PC-9 (cell line): ENCODE results near the gene EPB41L4A. TPM values are rescaled to one million over a fixed set of nuclear protein-coding genes. Genes with fewer than 3 reads are reported as not detected.
"Not testable (repeated sequence)": the region's sequence is repeated elsewhere in the genome, so short reads cannot be mapped to it uniquely, and the experiment has no call there.

Experiments
- BruUV-seq: library from RNA; stranded (reverse); fragments of 400-500 nt; replicated peaks from 2 replicates; lab custom pipeline; 2021; lab: Mats Ljungman, UMichigan
- CTCF ChIA-PET: fragments of 300-600 bp; sonication (Branson Sonifier 250); formaldehyde crosslinking; loops from one replicate; lab custom pipeline; 2022; ENCODE audit warnings: antibody characterized with exemption; lab: Charles Lee
- POLR2A ChIA-PET: fragments of 300-600 bp; sonication (Branson Sonifier 250); formaldehyde crosslinking; loops from one replicate; lab custom pipeline; 2022; ENCODE audit warnings: antibody characterized with exemption; ENCODE audit not compliant: unreplicated experiment; lab: Charles Lee
- DNase-seq, 2 experiments: peaks; one replicate each; pipeline versions ENCODE4 v3.0.0 to v3.0.0-alpha.2; 2015 to 2022; ENCODE audit warnings: mixed read lengths in 1 of 2
- H2AFZ ChIP-seq: fragments of 200-600 bp; sonication (generic); 2 replicates; pipeline ENCODE4 v1.8.1; 2017; ENCODE audit warnings: antibody characterized with exemption
- H3F3A ChIP-seq: fragments of 200-600 bp; sonication (generic); 2 replicates; pipeline ENCODE4 v1.8.1; 2017; ENCODE audit warnings: antibody characterized with exemption, mild to moderate bottlenecking, low read depth; ENCODE audit not compliant: insufficient read depth
- H3K27ac ChIP-seq: fragments of 200-600 bp; sonication (generic); 2 replicates; pipeline ENCODE4 v1.6.1; 2016; ENCODE audit warnings: mixed run types
- H3K27me3 ChIP-seq: fragments of 200-600 bp; sonication (generic); 2 replicates; pipeline ENCODE4 v1.6.1; 2016; ENCODE audit warnings: low read depth, mixed run types; ENCODE audit not compliant: insufficient read depth
- H3K36me3 ChIP-seq: fragments of 200-600 bp; sonication (generic); 2 replicates; pipeline ENCODE4 v1.6.1; 2016; ENCODE audit warnings: low read depth, mixed run types
- H3K4me1 ChIP-seq: fragments of 200-600 bp; sonication (generic); replicated peaks from 2 replicates; pipeline ENCODE4 v1.6.1; 2016; ENCODE audit warnings: mixed run types; ENCODE audit not compliant: insufficient read depth
- H3K4me2 ChIP-seq: fragments of 200-600 bp; sonication (generic); 2 replicates; pipeline ENCODE4 v1.6.1; 2017; ENCODE audit warnings: mixed run types
- H3K4me3 ChIP-seq: fragments of 200-600 bp; sonication (generic); 2 replicates; pipeline ENCODE4 v1.6.1; 2016; ENCODE audit warnings: mixed run types
- H3K79me2 ChIP-seq: fragments of 200-600 bp; sonication (generic); 2 replicates; pipeline ENCODE4 v1.6.1; 2017; ENCODE audit warnings: low read depth, mixed run types
- H3K9me2 ChIP-seq: fragments of 200-600 bp; sonication (generic); 2 replicates; pipeline ENCODE4 v1.8.1; 2017; ENCODE audit warnings: mild to moderate bottlenecking; ENCODE audit not compliant: insufficient read depth
- H3K9me3 ChIP-seq: fragments of 200-600 bp; sonication (generic); 2 replicates; pipeline ENCODE4 v1.8.1; 2016; ENCODE audit warnings: low read depth; ENCODE audit not compliant: insufficient read depth
- H4K20me1 ChIP-seq: fragments of 200-600 bp; sonication (generic); 2 replicates; pipeline ENCODE4 v1.8.1; 2017; ENCODE audit not compliant: insufficient read depth
- CTCF ChIP-seq: fragments of 200-600 bp; sonication (generic); conservative IDR thresholded peaks from 2 replicates; pipeline ENCODE4 v1.6.1; 2017; ENCODE audit warnings: mixed run types, antibody characterized with exemption, mild to moderate bottlenecking, moderate library complexity
- EZH2 ChIP-seq: fragments of 200-600 bp; sonication (generic); IDR thresholded peaks from 2 replicates; pipeline ENCODE4 v1.8.0; 2017; ENCODE audit warnings: antibody characterized with exemption, low read depth
- intact Hi-C: fragments of 100-400 bp; cut with micrococcal nuclease; formaldehyde crosslinking; loops from one replicate; pipeline ENCODE4 v1.10.0; 2022; ENCODE audit not compliant: unreplicated experiment
- total RNA-seq: library from RNA; stranded (reverse); gene quantifications from 2 replicates; pipeline ENCODE4 v1.2.3, GENCODE V29; 2021

EPB41L4A gene
- total RNA-seq, 1 experiment from 2014 or later = 9.4 TPM

DNA sequence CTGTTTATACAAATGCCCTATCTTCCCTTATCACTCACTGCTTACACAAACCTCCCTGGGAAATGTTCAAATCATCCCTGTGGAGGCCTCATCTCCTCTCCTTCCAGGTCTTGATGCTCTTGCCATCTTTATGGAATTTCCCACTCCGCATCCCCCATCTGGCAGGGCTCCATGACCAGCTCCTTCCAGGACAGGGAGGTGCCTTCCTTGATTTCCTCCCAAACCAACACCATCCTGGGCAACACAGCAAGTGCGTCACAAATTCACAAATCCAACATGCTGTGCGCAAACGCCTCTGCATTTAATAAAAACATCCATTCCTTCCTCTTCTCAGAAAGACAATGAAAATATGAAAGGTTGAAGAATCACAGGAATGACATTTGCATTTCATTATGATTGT lies 51.7 kb downstream of the EPB41L4A start:
- H3F3A ChIP-seq = no peaks in the 10 kb centered on the region
- no peak overlapping the region for H3K27ac ChIP-seq
- H3K4me2 ChIP-seq = no peak overlapping the region
- H3K9me3 ChIP-seq = no peaks in the 10 kb centered on the region
- H3K79me2 ChIP-seq = no peaks in the 10 kb centered on the region
- DNase-seq = no peak
- no peaks in the 10 kb centered on the region for H3K27me3 ChIP-seq
- intact Hi-C loops = no loop called here
- TF ChIP-seq CTCF (no peak), EZH2 (no peak)
- H3K36me3 ChIP-seq = no peaks in the 10 kb centered on the region
- BruUV-seq = no TSS peak
- H2AFZ ChIP-seq = no peak overlapping the region
- ChIA-PET POLR2A (no interaction called here), CTCF (no interaction called here)
- no peaks in the 10 kb centered on the region for H3K4me1 ChIP-seq
- H3K9me2 ChIP-seq = no peaks in the 10 kb centered on the region
- no peak overlapping the region for H3K4me3 ChIP-seq
- H4K20me1 ChIP-seq = no peaks in the 10 kb centered on the region

DNA sequence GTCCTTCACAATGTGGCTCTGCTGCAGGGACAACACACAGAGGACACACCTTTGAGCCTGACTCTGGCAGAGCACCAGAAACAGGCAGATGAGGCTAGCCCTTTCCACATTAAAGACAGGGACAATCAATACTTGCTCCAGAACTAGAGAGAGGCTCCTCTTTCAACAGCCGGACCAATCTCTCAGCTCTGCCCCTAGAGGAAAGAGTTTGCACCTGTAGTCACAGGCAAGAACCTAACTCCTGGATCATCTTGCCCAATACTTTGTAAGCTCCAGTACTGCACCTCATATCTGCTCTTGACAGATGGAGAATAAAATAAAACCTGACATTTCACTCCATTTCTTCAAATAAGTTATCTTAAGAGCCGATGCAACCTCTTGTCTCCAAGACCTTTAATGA lies 52.1 kb downstream of the EPB41L4A start:
- POLR2A ChIA-PET = no interaction called here
- TF ChIP-seq CTCF (no peak; the same call in 1 of the 2 replicates), EZH2 (no peak)
- CTCF ChIA-PET = no interaction called here
- no peaks in the 10 kb centered on the region for H4K20me1 ChIP-seq
- H3F3A ChIP-seq = no peaks in the 10 kb centered on the region
- no peaks in the 10 kb centered on the region for H3K9me3 ChIP-seq
- BruUV-seq = no TSS peak
- no peaks in the 10 kb centered on the region for H3K79me2 ChIP-seq
- no peaks in the 10 kb centered on the region for H3K36me3 ChIP-seq
- H2AFZ ChIP-seq = no peak overlapping the region
- H3K4me2 ChIP-seq = no peak overlapping the region
- H3K9me2 ChIP-seq = no peaks in the 10 kb centered on the region
- no peak for DNase-seq
- H3K27ac ChIP-seq = no peak overlapping the region
- H3K4me1 ChIP-seq = no peaks in the 10 kb centered on the region
- no peak overlapping the region for H3K4me3 ChIP-seq
- intact Hi-C loops = no loop called here
- no peaks in the 10 kb centered on the region for H3K27me3 ChIP-seq

DNA sequence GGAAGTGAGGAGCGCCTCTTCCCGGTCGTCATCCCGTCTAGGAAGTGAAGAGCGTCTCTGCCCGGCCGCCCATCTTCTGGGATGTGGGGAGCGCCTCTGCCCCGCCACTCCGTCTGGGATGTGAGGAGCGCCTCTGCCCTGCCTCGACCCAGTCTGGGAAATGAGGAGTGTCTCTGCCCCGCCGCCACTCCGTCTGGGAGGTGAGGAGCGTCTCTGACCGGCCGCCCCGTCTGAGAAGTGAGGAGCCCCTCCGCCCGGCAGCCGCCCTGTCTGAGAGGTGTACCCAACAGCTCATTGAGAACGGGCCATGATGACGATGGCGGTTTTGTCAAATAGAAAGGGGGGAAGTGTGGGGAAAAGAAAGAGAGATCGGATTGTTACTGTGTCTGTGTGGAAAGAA lies 58.3 kb downstream of the EPB41L4A start:
- H3K27me3 ChIP-seq, H3K4me2 ChIP-seq, H3F3A ChIP-seq, H2AFZ ChIP-seq, H3K4me3 ChIP-seq, H4K20me1 ChIP-seq, H3K9me2 ChIP-seq, DNase-seq, H3K27ac ChIP-seq, H3K36me3 ChIP-seq, intact Hi-C loops, H3K4me1 ChIP-seq, H3K79me2 ChIP-seq, H3K9me3 ChIP-seq, POLR2A ChIA-PET, BruUV-seq, CTCF ChIA-PET: not testable (repeated sequence)
